HEK293 (cell line): ENCODE measurements around the gene MIR17HG.

Source experiments
- CTCF ChIA-PET: fragments of 350-600 bp; formaldehyde crosslinking; extraction: SDS; loops from one replicate; lab custom pipeline; 2021; ENCODE audit warnings: antibody characterized with exemption; lab: Yijun Ruan, JAX
- POLR2A ChIA-PET: fragments of 300-600 bp; formaldehyde crosslinking; extraction: SDS; loops from one replicate; lab custom pipeline; 2020; ENCODE audit warnings: antibody characterized with exemption, inconsistent platforms; lab: Yijun Ruan, JAX
- H3K27ac ChIP-seq: fragments of 200-500 bp; sonication (Bioruptor generic); 2 replicates; pipeline ENCODE4 v1.5.1; 2014; ENCODE audit warnings: low read depth, low read length, control low read depth, inconsistent platforms; ENCODE audit errors: extremely low read depth
- H3K36me3 ChIP-seq, 2 experiments: fragments of 200-500 bp in 1 of 2; sonication (Bioruptor generic) in 1 of 2; 1 replicate in 1 of 2; 2 replicates in 1 of 2; pipeline ENCODE4 v1.5.1; 2014 to 2017; ENCODE audit warnings: inconsistent platforms in 2 of 2, low read length in 2 of 2; ENCODE audit not compliant: control insufficient read depth in 2 of 2, insufficient read depth in 1 of 2
- H3K4me1 ChIP-seq: fragments of 200-500 bp; sonication (Bioruptor generic); 2 replicates; pipeline ENCODE4 v1.5.1; 2014; ENCODE audit warnings: mild to moderate bottlenecking, low read length, inconsistent platforms; ENCODE audit not compliant: control insufficient read depth, insufficient read depth
- H3K4me3 ChIP-seq: 2 replicates; pipeline ENCODE4 v1.5.1; 2011; ENCODE audit warnings: low read depth, mild to moderate bottlenecking, control low read depth, low read length, moderate library complexity
- H3K9me3 ChIP-seq: fragments of 200-500 bp; sonication (Bioruptor generic); 2 replicates; pipeline ENCODE4 v1.5.1; 2014; ENCODE audit warnings: low read depth, low read length, inconsistent platforms; ENCODE audit not compliant: control insufficient read depth, insufficient read depth
- FEZF1 ChIP-seq: fragments of 450-650 bp; formaldehyde crosslinking; IDR thresholded peaks from 2 replicates; pipeline ENCODE4 v1.5.1; 2016; ENCODE audit warnings: missing biosample characterization, missing genetic modification characterization
- PATZ1 ChIP-seq: fragments of 450-650 bp; formaldehyde crosslinking; IDR thresholded peaks from 2 replicates; pipeline ENCODE4 v1.5.1; 2016; ENCODE audit warnings: missing biosample characterization, missing genetic modification characterization
- PBX3 ChIP-seq: sonication (generic); formaldehyde crosslinking; IDR thresholded peaks from 2 replicates; pipeline ENCODE4 v1.8.1; 2022; ENCODE audit warnings: mild to moderate bottlenecking, moderate library complexity, missing genetic modification reagents
- PRDM10 ChIP-seq: fragments of 450-650 bp; formaldehyde crosslinking; IDR thresholded peaks from 2 replicates; pipeline ENCODE4 v1.5.1; 2016; ENCODE audit warnings: missing biosample characterization, missing genetic modification characterization
- SP7 ChIP-seq: fragments of 450-650 bp; formaldehyde crosslinking; IDR thresholded peaks from 2 replicates; pipeline ENCODE4 v1.5.1; 2016; ENCODE audit warnings: missing biosample characterization, missing genetic modification characterization
- ZBTB48 ChIP-seq: fragments of 450-650 bp; formaldehyde crosslinking; IDR thresholded peaks from 2 replicates; pipeline ENCODE4 v1.5.1; 2016; ENCODE audit warnings: missing biosample characterization, missing genetic modification characterization
- ZNF169 ChIP-seq: fragments of 450-650 bp; formaldehyde crosslinking; IDR thresholded peaks from 2 replicates; pipeline ENCODE4 v1.5.1; 2016; ENCODE audit warnings: missing biosample characterization, missing genetic modification characterization
- ZNF174 ChIP-seq: fragments of 450-650 bp; formaldehyde crosslinking; IDR thresholded peaks from 2 replicates; pipeline ENCODE4 v1.5.0; 2017; ENCODE audit warnings: missing biosample characterization, mild to moderate bottlenecking, missing genetic modification characterization
- ZNF202 ChIP-seq: fragments of 450-650 bp; formaldehyde crosslinking; IDR thresholded peaks from 2 replicates; pipeline ENCODE4 v1.5.1; 2016; ENCODE audit warnings: missing biosample characterization, missing genetic modification characterization, borderline replicate concordance
- ZNF248 ChIP-seq: fragments of 450-650 bp; formaldehyde crosslinking; IDR thresholded peaks from 2 replicates; pipeline ENCODE4 v1.5.1; 2017; ENCODE audit warnings: missing biosample characterization, missing genetic modification characterization
- ZNF280C ChIP-seq: fragments of 450-650 bp; formaldehyde crosslinking; IDR thresholded peaks from 2 replicates; pipeline ENCODE4 v1.5.1; 2016; ENCODE audit warnings: missing biosample characterization, missing genetic modification characterization
- ZNF530 ChIP-seq: fragments of 450-650 bp; formaldehyde crosslinking; IDR thresholded peaks from 2 replicates; pipeline ENCODE4 v1.5.1; 2016; ENCODE audit warnings: low read depth, missing biosample characterization, missing genetic modification characterization
- ZNF544 ChIP-seq: fragments of 450-650 bp; formaldehyde crosslinking; IDR thresholded peaks from 2 replicates; pipeline ENCODE4 v1.5.0; 2017; ENCODE audit warnings: missing biosample characterization, missing genetic modification characterization
- ZNF549 ChIP-seq: fragments of 450-650 bp; IDR thresholded peaks from 2 replicates; pipeline ENCODE4 v1.5.1; 2018; ENCODE audit warnings: missing biosample characterization, missing genetic modification characterization, mild to moderate bottlenecking, inconsistent platforms, moderate library complexity
- ZNF558 ChIP-seq: fragments of 450-650 bp; formaldehyde crosslinking; IDR thresholded peaks from 2 replicates; pipeline ENCODE4 v1.5.1; 2016; ENCODE audit warnings: missing biosample characterization, missing genetic modification characterization
- ZNF600 ChIP-seq: fragments of 450-650 bp; formaldehyde crosslinking; IDR thresholded peaks from 2 replicates; pipeline ENCODE4 v1.5.1; 2016; ENCODE audit warnings: missing biosample characterization, missing genetic modification characterization
- ZNF626 ChIP-seq: fragments of 450-650 bp; sonication (Bioruptor Pico); formaldehyde crosslinking; IDR thresholded peaks from 2 replicates; pipeline ENCODE4 v1.5.1; 2018; ENCODE audit warnings: missing biosample characterization, missing genetic modification characterization, inconsistent platforms
- ZNF707 ChIP-seq: fragments of 450-650 bp; formaldehyde crosslinking; IDR thresholded peaks from 2 replicates; pipeline ENCODE4 v1.5.1; 2016; ENCODE audit warnings: missing biosample characterization, missing genetic modification characterization
- ZNF785 ChIP-seq: fragments of 450-650 bp; formaldehyde crosslinking; IDR thresholded peaks from 2 replicates; pipeline ENCODE4 v1.5.1; 2016; ENCODE audit warnings: missing biosample characterization, missing genetic modification characterization
- ZNF843 ChIP-seq: fragments of 450-650 bp; formaldehyde crosslinking; IDR thresholded peaks from 2 replicates; pipeline ENCODE4 v1.5.1; 2016; ENCODE audit warnings: missing biosample characterization, missing genetic modification characterization

The MIR17HG gene

GRCh38 chr13:91368101-91368500, 20.6 kb downstream of the MIR17HG start:
- Histone ChIP-seq H3K36me3 (peaks cover 0 to 6% of the 10 kb centered on the region in 2 experiments; a peak in 1 of 3 replicates), H3K4me3 (no peak overlapping the region), H3K9me3 (no peaks in the 10 kb centered on the region)
- CTCF ChIA-PET, result interaction anchor here (0.6 kb wide), 1 partner anchor 708 kb away, joined by 3 read pairs; no protein-coding TSS in a partner anchor
- TF ChIP-seq ZBTB48, result no peak
- no peak for TF ChIP-seq ZNF174 (tag by site-specific recombination)
- no peak for TF ChIP-seq ZNF558
- TF ChIP-seq PRDM10 (tag by site-specific recombination), result no peak
- TF ChIP-seq ZNF202, result no peak
- TF ChIP-seq ZNF843, result no peak
- no peak for TF ChIP-seq FEZF1 (tag by site-specific recombination)
- no peak for TF ChIP-seq ZNF600
- TF ChIP-seq ZNF626 (tag by site-specific recombination), result no peak
- TF ChIP-seq ZNF280C, result no peak
- no peak for TF ChIP-seq ZNF707 (tag by site-specific recombination)
- TF ChIP-seq, all 188 proteins: peak for 0
- POLR2A ChIA-PET, result no interaction called here
- Histone ChIP-seq H3K27ac (no peak overlapping the region), H3K4me1 (no peaks in the 10 kb centered on the region)

- Histone ChIP-seq H3K9me3 (no peaks in the 10 kb centered on the region), H3K27ac (no peak overlapping the region), H3K4me1 (no peaks in the 10 kb centered on the region), H3K4me3 (no peak overlapping the region), H3K36me3 (no peaks in the 10 kb centered on the region)
- TF ChIP-seq ZNF544 (tag by site-specific recombination) (no peak), ZNF202 (no peak), PATZ1 (no peak), ZNF169 (tag by site-specific recombination) (no peak), PBX3 (CRISPR knock-in tag) (no peak), ZNF248 (tag by site-specific recombination) (no peak), ZNF843 (no peak), SP7 (tag by site-specific recombination) (no peak), ZNF549 (tag by site-specific recombination) (no peak), ZNF785 (tag by site-specific recombination) (no peak), ZNF530 (tag by site-specific recombination) (no peak)
- ChIA-PET POLR2A (no interaction called here), CTCF (interaction anchor here (1.4 kb wide), 1 partner anchor 10 kb away, joined by 3 read pairs; no protein-coding TSS in a partner anchor)
These were observed 21.4 kb downstream of the MIR17HG start for GRCh38 chr13:91368676-91369440.
